NCI-H2196 (cell line): ENCODE data around the gene CTNS.

ENCODE experiments used
- DNase-seq: peaks from one replicate; lab custom pipeline; 2025; ENCODE audit not compliant: unreplicated experiment; lab: John Stamatoyannopoulos, UW

The CTNS gene

GRCh38 chr17:3636154-3636907 lies at the start of gene CTNS, which contains the start of gene SHPK:
Gene CTNS (plus strand): TSS chr17:3636760. CDS start chr17:3640207, 3,447 bp downstream.
Gene SHPK (minus strand): TSS chr17:3636250. CDS start chr17:3636219, 31 bp downstream.
- peak; percentile 82 for DNase-seq

- DNase-seq = no peak
Measured at GRCh38 chr17:3589784-3590183, 46.8 kb upstream of the CTNS start.

- no peak for DNase-seq
Measured at GRCh38 chr17:3590231-3590630, 46.3 kb upstream of the CTNS start.

DNA sequence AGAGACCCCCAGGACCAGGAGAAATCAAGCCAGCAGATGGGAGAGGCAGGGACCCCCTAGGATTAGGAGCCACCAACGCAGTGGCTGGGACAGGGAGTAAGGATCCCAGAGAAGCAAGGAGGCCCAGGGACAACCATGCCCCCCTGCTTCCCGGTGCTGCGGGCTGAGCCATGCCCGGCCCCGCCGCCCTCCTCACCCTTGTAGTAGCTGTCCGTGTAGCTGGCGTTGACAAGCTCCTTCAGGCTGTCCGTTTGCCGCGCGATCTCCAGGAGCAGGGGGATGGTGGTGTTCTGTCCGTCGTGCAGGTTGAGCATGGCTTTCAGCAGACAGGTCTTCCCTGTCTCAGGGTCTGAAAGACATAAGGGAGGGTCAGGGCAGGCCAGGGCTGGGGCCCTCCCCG lies 45.8 kb upstream of the CTNS start:
- no peak for DNase-seq

GRCh38 chr17:3592216-3592860 lies 44.2 kb upstream of the CTNS start:
- DNase-seq = no peak

DNA sequence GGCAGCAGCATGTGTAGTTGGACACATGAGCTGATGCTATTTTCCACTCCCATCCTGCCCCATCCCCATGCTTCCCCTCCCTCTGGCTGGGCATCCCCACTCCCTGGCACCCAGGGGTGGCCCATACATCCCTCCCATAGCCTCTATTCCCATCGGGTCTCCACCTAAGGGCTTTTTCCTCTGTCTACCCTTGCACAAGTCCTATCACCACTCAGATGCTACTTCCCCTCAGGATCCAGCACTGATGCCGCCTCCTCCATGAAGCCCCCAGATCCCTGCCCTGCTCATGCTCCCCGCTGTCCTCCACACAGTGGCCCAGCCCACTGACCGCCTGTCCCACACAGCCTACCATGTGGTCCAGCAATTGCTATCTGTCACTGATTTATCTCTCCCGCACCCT lies 43.2 kb upstream of the CTNS start:
- no peak for DNase-seq

DNA sequence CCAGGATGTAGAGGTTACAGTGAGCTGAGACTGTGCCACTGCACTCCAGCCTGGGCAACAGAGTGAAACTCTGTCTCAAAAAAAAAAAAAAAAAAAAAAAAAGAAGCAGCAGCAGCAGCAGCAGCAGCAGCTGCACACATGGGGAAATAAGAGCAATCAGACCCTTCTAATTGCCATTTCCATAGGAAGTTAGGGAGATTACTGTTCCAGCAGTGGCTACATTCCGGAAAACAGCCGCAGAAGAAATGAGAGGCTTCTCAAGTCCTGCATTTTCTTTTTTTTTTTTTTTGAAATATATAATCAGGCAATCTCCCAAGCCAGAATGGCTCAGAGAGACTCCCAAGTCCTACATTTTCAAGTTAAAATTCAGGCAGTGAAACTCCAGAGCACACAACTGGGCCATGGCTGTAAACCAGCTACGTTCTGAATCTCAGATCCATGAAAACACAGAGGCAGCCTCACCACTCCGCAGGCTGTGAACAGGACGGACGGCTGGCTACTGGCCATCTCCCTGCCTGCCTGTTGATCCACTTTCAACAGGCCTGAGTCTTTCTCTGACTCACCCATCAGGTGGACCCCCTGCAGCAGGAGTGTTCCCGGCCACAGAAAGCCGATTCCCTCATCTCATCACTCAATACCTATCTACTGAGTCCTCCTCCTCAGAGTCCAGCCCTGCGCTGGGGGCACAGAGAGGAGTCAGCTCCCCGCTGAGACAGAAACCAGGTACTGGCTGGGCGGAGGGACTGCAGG lies 42.3 kb upstream of the CTNS start:
- no peak for DNase-seq

- DNase-seq = no peak
Measured at GRCh38 chr17:3594976-3595375, 41.6 kb upstream of the CTNS start.

GRCh38 chr17:3596804-3597464 lies 39.6 kb upstream of the CTNS start:
- no peak for DNase-seq

DNA sequence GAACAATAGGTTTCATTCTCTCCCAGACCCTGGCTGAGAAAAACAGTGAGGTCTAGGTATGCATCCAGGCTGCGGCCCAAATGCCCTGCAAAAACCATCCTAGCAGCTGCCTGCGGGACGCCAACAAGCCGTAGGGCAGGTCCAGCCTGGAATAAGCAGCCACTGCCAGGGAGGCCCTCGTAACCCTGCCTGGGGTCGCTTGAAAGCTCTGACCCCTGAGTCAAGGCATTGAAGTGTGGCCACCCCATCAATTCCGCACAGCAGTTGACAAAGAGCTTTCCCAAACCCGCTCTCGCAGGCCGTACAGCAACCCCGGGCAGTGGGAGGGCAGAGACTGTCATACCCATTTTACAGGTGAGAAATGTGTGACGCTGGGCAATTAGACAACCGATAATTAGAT lies 38.5 kb upstream of the CTNS start:
- DNase-seq = no peak

GRCh38 chr17:3600529-3601205 lies 35.9 kb upstream of the CTNS start:
- DNase-seq = no peak

DNA sequence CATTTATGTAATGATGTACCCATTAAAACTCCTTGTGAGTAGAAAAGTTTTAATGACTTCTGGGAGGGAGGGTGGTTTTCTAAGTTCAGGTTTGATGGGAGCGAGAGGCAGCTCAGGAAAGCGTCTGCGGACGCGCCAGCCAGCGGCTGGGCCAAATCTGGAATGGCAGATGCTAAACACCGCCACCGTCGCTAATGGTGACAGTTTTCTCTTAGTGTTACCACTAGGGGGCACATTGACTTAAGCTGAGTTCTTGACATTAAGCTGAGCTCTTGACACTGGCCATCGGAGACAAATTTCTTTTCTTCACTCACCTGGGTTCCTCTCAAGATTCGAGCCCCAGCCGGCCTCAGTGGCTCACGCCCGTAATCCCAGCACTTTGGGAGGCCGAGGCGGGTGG lies 34.1 kb upstream of the CTNS start:
- peak; percentile 1 for DNase-seq

DNA sequence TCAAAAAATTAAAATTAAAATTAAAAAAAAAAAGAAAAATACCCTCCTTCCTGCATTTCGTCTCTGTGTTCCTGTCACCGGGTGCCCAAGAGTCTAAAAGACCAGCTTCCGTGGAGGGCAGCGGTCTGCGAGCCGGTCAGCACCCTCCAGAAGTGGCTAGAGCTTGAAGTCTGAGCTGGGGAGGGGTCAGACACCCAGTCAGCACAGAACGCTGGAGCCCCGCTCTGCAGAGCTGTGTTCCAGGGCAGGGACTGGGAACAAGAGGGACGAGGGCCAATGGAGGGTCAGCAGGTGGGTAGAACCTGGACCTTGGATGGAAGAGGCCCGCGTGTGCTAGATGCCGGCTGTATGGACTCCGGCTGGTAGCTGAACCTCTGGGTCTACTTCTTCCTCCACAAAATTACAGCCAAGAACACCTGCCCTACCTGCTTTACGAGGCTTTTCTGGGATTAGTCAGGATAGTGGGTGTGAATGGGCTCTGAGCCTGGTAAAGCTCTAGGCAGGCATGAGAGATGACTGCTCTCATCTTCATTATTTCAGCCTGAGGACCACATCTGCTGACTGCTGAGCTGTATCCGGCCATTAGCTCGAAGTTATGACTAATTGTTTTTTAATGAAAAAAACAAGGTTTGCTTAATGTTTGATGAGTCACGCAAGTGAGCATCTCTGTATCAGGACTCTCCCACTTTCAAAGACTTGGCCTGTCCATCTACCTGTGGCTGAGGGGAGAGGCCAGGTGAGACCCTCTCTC lies 33.3 kb upstream of the CTNS start:
- no peak for DNase-seq

DNA sequence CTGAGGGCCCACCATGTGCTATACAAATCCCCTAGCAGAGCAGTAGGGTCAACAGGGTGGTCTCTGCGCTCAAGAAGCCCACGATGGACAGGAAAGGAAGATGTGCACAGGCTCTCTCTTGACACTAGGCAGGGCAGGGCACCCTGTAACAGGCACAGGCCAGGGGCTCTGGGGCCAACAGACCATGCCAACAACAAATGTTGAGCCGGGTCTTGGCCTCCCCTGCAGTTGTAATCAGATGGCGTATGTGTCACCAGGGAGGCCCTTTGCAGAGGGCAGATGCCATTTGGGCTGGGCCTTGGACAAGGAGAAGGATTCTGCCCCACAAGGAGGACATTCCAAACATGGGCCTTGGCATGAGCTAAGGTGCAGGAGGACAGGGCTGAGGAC lies 32.7 kb upstream of the CTNS start:
- DNase-seq = no peak

GRCh38 chr17:3609689-3610088 lies 26.9 kb upstream of the CTNS start:
- DNase-seq = no peak

DNA sequence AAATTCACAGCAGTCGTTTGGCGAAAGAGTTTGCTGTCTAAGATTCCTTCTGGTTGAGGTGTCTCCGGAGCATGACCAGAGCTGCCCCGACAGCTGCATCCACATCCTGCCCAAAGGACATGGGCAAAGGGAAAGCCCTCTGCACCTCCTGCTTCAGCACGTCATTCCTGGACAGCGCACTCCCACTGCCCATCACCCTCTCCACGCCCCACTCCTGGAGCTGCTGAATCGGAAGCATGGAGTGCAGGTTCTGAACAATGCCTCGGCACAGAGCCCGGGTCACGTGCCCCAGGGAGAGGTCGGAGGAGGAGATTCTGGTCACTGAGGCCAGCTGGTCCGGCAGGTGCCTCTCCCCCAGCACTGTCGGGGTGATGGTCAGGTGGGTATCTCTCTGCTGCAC lies 26.0 kb upstream of the CTNS start:
- no peak for DNase-seq

DNA sequence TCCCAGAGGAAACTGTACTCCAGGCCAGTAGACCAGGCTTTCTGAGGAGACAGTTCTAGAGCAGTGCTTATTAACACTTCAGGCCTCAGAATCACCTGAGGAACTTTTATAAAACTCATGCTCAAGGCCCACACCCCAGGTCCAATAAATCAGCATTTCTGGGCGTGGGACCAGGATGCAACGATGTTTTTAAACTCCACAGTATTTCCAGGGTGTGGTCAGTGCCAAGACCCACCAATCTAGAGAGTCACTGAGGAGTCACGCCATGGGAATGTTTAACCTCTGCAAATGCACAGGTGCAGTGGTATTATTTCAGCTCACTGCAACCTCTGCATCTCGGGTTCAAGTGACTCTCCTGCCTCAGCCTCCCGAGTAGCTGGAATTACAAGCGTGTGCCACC lies 23.4 kb upstream of the CTNS start:
- no peak for DNase-seq

DNA sequence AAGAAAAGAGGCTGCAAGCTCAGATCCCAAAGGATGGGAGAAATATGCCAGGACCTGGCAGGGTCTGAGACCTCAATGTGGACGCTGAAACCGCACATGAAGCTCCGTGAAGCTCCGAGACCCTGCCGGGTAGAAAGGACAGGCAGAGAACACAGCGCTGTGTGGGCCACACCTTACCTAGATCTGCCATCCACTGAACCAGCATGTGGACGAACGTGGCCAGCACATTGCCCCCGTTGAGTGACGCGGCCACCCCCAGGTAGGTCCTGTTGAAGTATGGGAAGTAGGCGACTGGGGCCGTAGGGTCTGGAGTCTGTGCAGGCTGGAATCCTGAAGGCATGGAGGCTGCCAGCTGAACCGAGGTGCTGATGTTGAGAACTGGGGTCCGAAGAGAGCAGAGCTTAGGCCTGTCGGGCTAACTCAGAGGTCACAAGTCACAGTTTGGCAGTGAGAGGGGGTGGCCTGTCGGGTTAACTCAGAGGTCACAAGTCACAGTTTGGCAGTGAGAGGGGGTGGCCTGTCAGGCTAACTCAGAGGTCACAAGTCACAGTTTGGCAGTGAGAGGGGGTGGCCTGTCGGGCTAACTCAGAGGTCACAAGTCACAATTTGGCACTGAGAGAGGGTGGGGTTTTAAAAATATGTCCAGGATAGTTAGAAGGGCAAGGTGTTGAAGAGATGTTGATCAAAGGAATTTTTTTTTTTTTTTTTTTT lies 21.2 kb upstream of the CTNS start:
- DNase-seq = no peak

- DNase-seq = no peak
Measured at GRCh38 chr17:3621146-3621720, 15.3 kb upstream of the CTNS start.
